Measurements from ENCODE around the gene ZBTB42.

GRCh38 chr14:104786726-104787675, 13.9 kb upstream of the ZBTB42 start:
- TF ChIP-seq JUND (IDR thresholded peaks at IDR 0.05): no peak
- no peak for TF ChIP-seq RAD21 (IDR thresholded peaks at IDR 0.05; ENCODE audit: low read length)
- no peak for TF ChIP-seq CTCF (IDR thresholded peaks at IDR 0.05)
- no peak for TF ChIP-seq POLR2AphosphoS5 (IDR thresholded peaks at IDR 0.05; ENCODE audit: low read depth, low read length)
- no peak for TF ChIP-seq TAF1 (IDR thresholded peaks at IDR 0.05; ENCODE audit: borderline replicate concordance, low read depth, low read length)
- TF ChIP-seq CHD2 (IDR thresholded peaks at IDR 0.05; ENCODE audit: low read length, partially characterized antibody): no peak
- no peak for TF ChIP-seq MXI1 (IDR thresholded peaks at IDR 0.05; ENCODE audit: low read depth, low read length)
- no peak for TF ChIP-seq MAX (IDR thresholded peaks at IDR 0.05; ENCODE audit: low read depth)
- no peak for TF ChIP-seq EZH2phosphoT487 (IDR thresholded peaks at IDR 0.05; ENCODE audit: borderline replicate concordance, low read depth)
- no peak for TF ChIP-seq EP300 (IDR thresholded peaks at IDR 0.05; ENCODE audit: borderline replicate concordance in 1 of 2, low read depth in 1 of 2, low read length in 1 of 2)
